Inflammatory macrophage (primary cell): ENCODE data around the gene P2RX4.
"Not testable (repeated sequence)": the region's sequence is repeated elsewhere in the genome, so short reads cannot be mapped to it uniquely, and the experiment has no call there.

Experiments used
- DNase-seq, 2 donors: peaks; one replicate each; pipeline ENCODE4 v3.0.0-alpha.2; 2020 to 2022

P2RX4 gene

GRCh38 chr12:121223292-121224285 lies 13.7 kb downstream of the P2RX4 start:
- DNase-seq = peak in 1 of 2 donors; percentile 20

DNA sequence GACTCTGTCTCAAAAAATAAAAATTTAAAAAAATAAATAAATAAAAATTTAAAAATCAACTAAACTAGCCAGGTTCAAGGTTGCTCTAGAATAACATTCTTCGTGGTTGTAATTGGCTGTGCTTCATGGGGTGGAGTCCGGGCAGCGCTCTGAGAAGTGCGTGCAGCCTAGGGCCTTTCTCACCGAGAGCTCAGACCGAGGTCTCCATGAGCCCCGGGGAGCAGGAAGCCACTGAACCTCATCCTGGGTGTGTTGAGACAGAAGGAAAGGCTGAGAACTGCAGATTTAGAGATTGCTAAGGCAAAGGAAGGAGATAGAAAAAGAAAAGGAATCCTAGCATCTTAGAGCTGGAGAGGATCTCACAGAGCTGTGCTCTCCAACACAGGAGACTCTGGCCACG lies 14.7 kb downstream of the P2RX4 start:
- no peak for DNase-seq

DNA sequence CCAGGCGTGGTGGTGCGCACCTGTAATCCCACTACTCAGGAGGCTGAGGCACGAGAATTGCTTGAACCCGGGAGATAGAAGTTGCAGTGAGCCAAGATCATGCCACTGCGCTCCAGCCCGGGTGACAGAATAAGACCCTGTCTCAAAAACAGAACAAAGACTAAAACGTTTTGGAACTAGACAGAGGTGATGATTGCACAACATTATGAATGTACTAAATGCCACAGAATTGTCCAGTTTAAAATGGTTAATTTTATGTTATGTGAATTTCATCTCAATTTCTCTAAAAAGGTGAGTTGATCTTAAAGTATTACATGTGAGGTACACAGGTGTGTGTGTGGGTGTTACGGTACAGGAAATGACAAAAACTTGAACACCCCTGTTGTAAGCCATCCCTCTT lies 16.5 kb downstream of the P2RX4 start:
- DNase-seq = no peak

GRCh38 chr12:121226871-121227270 lies 16.9 kb downstream of the P2RX4 start:
- DNase-seq = not testable (repeated sequence)

DNA sequence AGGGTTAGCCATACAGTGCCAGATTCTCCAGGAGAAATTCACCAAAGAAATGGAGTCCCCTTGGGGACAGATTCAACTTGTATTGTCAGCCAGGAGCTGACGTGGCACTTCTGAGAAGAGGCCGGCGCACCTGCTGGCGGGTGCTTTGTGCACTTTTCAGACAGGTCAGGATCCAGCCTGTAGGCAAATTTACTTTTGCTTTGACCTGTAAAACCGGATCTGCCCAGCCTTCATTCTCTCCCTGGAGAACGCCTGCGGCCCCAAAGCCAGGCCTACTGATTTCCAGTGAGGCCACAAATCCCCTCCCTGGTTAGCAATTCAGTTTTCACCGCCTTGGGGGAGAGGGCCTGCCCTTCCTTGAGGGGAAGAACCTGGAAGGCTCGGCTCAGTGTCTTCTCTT lies 17.4 kb downstream of the P2RX4 start:
- no peak for DNase-seq

DNA sequence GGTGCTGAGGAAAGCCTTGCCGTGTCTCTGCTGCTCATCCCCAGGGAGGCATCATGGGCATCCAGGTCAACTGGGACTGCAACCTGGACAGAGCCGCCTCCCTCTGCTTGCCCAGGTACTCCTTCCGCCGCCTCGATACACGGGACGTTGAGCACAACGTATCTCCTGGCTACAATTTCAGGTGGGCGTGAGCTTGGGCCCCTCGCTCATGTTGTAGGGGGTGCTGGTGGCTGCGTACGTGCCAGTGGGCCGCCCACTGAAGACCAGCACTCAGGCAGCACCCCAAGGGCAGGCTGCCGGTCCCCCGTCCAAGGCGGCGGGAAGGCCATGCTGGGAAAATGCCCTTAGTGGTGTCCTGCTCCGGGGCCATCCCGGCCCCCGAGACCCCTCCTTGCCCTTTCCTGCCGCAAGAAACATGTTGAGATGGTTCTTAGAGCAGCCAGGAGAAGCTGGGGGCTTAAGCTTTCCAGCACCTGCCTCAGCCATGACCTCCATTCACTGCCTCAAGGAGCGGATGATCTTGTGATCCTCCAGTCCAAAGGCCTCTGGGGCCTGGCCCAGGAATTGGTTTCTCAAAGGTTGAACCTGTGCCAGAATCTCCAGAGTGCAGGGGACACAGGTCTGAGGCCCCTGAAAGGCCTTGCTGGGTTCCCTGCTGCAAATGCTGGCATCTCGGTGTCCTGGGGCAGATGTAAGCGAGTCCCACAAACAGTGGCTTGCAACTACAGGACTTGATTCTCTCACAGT lies 19.2 kb downstream of the P2RX4 start:
- DNase-seq = no peak

DNA sequence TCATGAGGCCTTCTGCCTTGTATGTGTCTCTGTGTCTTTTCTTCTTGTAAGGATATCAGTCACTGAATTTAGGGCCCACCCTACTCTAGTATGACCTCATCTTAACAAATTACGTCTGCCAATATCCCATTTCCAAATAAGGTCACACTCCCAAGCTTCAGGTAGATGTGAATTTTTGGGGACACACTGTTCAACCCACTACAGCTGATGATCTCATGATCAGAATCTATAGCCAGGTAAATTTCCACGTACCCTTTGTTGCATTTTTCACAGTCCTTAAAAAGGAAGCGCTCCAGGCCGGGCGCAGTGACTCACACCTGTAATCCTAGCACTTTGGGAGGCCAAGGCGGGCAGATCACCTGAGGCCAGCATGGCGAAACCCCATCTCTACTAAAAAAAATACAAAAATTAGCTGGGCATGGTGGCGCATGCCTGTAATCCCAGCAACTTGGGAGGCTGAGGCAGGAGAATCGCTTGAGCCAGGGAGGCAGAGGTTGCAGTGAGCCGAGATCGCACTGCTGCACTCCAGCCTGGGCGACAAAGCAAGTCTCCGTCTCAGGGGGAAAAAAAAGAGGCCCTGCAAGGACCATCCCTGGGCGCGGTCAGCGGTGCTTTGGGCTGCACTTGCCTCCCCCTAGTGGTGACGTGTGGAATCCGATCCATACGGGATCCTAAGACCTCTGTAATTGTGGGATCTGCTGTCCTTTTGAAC lies 20.1 kb downstream of the P2RX4 start:
- DNase-seq = peak; percentile 76 to 77

- DNase-seq = no peak
Observed at GRCh38 chr12:121230538-121230907, 20.6 kb downstream of the P2RX4 start.

DNA sequence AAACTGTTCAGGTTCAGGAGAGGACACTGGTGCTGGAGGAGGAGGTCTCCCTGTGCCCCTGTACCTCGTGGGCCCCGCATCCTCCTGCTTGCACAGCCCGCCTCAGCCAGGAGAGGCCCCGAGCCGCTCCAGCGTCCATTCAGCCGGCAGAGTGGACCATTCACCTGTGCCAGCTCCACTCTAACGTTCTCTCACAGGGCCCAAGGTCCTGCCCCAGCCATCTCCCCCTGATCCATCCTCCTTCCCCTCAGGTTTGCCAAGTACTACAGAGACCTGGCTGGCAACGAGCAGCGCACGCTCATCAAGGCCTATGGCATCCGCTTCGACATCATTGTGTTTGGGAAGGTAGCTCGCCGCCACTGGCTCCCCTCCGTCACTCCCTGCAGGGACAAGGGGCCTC lies 22.2 kb downstream of the P2RX4 start:
- DNase-seq = no peak

DNA sequence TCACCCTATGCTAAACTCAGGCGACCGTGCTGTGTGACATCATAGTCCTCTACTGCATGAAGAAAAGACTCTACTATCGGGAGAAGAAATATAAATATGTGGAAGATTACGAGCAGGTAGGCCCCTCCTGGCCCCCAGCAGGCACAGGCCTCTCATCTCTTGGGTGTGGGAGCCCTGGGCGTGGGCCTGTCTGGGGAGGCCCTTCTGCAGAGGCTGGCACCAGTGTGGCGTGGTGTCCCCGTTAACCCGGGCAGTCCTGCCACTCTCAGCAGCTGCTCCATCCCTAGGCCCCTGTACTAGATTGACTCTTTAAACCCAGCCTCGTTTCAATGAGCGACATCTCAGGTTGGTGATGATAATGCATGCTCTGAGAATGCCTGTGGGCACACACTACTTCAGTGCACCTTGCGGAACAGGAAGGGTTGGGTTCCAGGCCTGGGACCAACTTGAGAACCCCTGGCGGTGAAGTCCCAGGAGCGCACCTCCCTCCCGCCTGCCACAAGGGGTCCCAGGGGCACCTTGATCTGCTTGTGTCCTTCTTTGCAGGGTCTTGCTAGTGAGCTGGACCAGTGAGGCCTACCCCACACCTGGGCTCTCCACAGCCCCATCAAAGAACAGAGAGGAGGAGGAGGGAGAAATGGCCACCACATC lies 23.2 kb downstream of the P2RX4 start:
- DNase-seq = no peak

DNA sequence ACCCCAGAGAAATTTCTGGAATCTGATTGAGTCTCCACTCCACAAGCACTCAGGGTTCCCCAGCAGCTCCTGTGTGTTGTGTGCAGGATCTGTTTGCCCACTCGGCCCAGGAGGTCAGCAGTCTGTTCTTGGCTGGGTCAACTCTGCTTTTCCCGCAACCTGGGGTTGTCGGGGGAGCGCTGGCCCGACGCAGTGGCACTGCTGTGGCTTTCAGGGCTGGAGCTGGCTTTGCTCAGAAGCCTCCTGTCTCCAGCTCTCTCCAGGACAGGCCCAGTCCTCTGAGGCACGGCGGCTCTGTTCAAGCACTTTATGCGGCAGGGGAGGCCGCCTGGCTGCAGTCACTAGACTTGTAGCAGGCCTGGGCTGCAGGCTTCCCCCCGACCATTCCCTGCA lies 23.7 kb downstream of the P2RX4 start:
- no peak for DNase-seq

DNA sequence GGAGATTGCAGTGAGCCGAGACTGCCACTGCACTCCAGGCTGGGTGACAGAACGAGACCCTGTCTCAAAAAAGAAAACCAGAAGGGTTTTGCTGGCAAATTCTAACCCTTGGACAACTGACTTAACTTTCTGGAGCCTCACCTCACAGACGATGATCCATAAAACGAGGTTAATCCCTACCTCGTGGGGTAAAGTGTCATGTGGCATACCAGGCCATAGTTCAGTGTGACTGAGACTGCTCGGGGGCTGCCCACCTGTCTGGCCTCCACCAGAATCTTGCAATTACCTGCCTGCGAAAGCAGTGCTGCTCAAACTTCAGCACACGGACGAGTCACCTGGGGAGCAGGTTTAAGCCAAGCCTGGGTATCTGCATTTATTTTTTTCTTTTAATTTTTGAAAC lies 26.8 kb downstream of the P2RX4 start:
- no peak for DNase-seq

- no peak for DNase-seq
Observed at GRCh38 chr12:121237415-121237814, 27.5 kb downstream of the P2RX4 start.

- DNase-seq = no peak
Observed at GRCh38 chr12:121238086-121238485, 28.2 kb downstream of the P2RX4 start.

DNA sequence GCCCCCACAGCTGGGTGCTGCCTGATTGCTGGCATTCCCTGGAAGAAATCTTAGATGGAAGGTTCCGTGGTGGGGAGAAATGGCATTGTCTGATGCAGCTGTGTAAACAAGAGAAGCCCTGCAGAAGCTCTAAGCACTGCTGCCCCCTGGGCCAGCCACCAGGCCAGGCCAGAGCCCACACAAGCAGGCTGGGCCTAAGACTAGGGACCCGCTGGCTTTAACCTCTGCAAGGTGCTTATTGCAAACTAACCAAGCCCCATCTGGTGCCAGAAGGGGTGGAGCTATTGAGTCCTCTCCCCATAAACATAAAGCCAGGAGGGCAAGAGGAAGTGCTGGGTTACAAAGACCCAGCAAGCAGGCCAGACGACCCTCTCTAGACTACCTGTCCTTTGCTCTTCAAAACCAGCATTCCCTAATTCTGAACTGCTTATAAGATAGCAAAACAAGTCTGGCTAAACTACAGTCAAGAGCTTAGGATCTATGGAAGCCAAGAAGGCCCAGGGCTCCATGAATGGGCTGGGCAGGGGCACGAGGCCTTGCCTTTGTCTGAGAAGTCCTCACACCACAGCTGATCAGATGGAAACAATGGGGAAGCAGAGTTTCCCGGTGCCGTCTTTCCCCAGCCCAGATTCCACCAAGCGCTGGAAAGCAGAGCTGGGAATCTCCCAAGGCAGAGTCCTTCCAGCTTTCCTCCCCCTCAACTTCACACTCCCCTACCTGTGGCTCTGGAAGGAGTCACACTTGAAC lies 28.8 kb downstream of the P2RX4 start:
- DNase-seq = peak in 1 of 2 donors; percentile 48

GRCh38 chr12:121239351-121240061 lies 29.6 kb downstream of the P2RX4 start:
- DNase-seq = peak; percentile 86 to 87

DNA sequence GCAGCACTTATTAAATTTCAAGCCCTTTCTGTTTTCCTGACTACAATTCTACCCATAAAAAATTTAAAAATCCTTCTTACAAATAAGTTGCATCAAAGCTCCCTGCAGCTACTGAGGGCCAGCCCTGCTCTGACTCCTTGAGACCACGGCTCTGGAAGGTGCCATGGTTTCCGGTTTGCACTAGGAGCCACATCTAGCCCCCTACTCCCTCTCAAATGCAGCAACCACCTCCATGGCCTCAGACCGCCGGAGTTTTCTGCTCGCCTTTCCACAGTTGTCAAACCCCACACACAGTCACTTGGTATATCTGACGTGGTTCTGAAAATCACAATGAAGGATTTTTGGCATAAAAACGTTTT lies 30.1 kb downstream of the P2RX4 start:
- DNase-seq = no peak

- peak; percentile 63 to 83 for DNase-seq
Observed at GRCh38 chr12:121240484-121241101, 30.7 kb downstream of the P2RX4 start.

- peak; percentile 12 to 31 for DNase-seq
Observed at GRCh38 chr12:121241156-121241970, 31.4 kb downstream of the P2RX4 start.

- DNase-seq = no peak
Observed at GRCh38 chr12:121245031-121245430, 35.1 kb downstream of the P2RX4 start.
